ENCODE measurements around the gene PINK1.

The PINK1 gene

GRCh38 chr1:20619999-20620398 lies 13.3 kb upstream of the PINK1 start:
- no peaks in the 10 kb centered on the region for H3F3A ChIP-seq (ENCODE audit: control insufficient read depth, insufficient read depth)
- H3K36me3 ChIP-seq (ENCODE audit: control insufficient read depth, low read length): no peaks in the 10 kb centered on the region
- TF ChIP-seq CTCF (IDR thresholded peaks at IDR 0.05; ENCODE audit: low read depth, low read length, poor library complexity, severe bottlenecking) (no peak), EZH2phosphoT487 (IDR thresholded peaks at IDR 0.05; ENCODE audit: borderline replicate concordance, low read length) (no peak)
- no peak overlapping the region for H3K4me2 ChIP-seq (ENCODE audit: low read length)
- no peaks in the 10 kb centered on the region for H3K79me2 ChIP-seq (ENCODE audit: control insufficient read depth, low read length)
- no peaks in the 10 kb centered on the region for H3K9me2 ChIP-seq (replicated peaks; ENCODE audit: control insufficient read depth, low read length)
- H3K27me3 ChIP-seq (ENCODE audit: control insufficient read depth, low read length): no peaks in the 10 kb centered on the region
- H3K4me1 ChIP-seq (ENCODE audit: control insufficient read depth, low read length): no peaks in the 10 kb centered on the region
- H4K20me1 ChIP-seq (ENCODE audit: control insufficient read depth, insufficient read depth, low read depth, low read length): no peaks in the 10 kb centered on the region
- no peak overlapping the region for H3K4me3 ChIP-seq (ENCODE audit: low read length)
- H3K27ac ChIP-seq (ENCODE audit: low read depth, low read length): no peak overlapping the region
- H3K9me3 ChIP-seq (ENCODE audit: control insufficient read depth, insufficient read depth, low read length): no peaks in the 10 kb centered on the region

- no peak overlapping the region for H3K4me2 ChIP-seq (ENCODE audit: low read length)
- no peak overlapping the region for H3K4me3 ChIP-seq (ENCODE audit: low read length)
- no peaks in the 10 kb centered on the region for H3K36me3 ChIP-seq (ENCODE audit: control insufficient read depth, low read length)
- H3K9me2 ChIP-seq (replicated peaks; ENCODE audit: control insufficient read depth, low read length): no peaks in the 10 kb centered on the region
- no peaks in the 10 kb centered on the region for H4K20me1 ChIP-seq (ENCODE audit: control insufficient read depth, insufficient read depth, low read depth, low read length)
- H3K27me3 ChIP-seq (ENCODE audit: control insufficient read depth, low read length): no peaks in the 10 kb centered on the region
- no peaks in the 10 kb centered on the region for H3K9me3 ChIP-seq (ENCODE audit: control insufficient read depth, insufficient read depth, low read length)
- no peaks in the 10 kb centered on the region for H3K4me1 ChIP-seq (ENCODE audit: control insufficient read depth, low read length)
- no peaks in the 10 kb centered on the region for H3F3A ChIP-seq (ENCODE audit: control insufficient read depth, insufficient read depth)
- no peak overlapping the region for H3K27ac ChIP-seq (ENCODE audit: low read depth, low read length)
- H3K79me2 ChIP-seq (ENCODE audit: control insufficient read depth, low read length): no peaks in the 10 kb centered on the region
- no peak for TF ChIP-seq CTCF (IDR thresholded peaks at IDR 0.05; ENCODE audit: low read depth, low read length, poor library complexity, severe bottlenecking)
- no peak for TF ChIP-seq EZH2phosphoT487 (IDR thresholded peaks at IDR 0.05; ENCODE audit: borderline replicate concordance, low read length)
These were observed 12.2 kb upstream of the PINK1 start for GRCh38 chr1:20621012-20621411.

GRCh38 chr1:20624709-20625108 lies 8.5 kb upstream of the PINK1 start:
- Histone ChIP-seq H3K4me3 (ENCODE audit: low read length) (no peak overlapping the region), H3K27ac (ENCODE audit: low read depth, low read length) (no peak overlapping the region), H3K4me2 (ENCODE audit: low read length) (no peak overlapping the region), H3K4me1 (ENCODE audit: control insufficient read depth, low read length) (no peaks in the 10 kb centered on the region), H3K36me3 (ENCODE audit: control insufficient read depth, low read length) (no peaks in the 10 kb centered on the region), H3K9me3 (ENCODE audit: control insufficient read depth, insufficient read depth, low read length) (no peaks in the 10 kb centered on the region), H3K79me2 (ENCODE audit: control insufficient read depth, low read length) (no peaks in the 10 kb centered on the region), H3K9me2 (replicated peaks; ENCODE audit: control insufficient read depth, low read length) (no peaks in the 10 kb centered on the region), H3F3A (ENCODE audit: control insufficient read depth, insufficient read depth) (no peaks in the 10 kb centered on the region), H4K20me1 (ENCODE audit: control insufficient read depth, insufficient read depth, low read depth, low read length) (no peaks in the 10 kb centered on the region), H3K27me3 (ENCODE audit: control insufficient read depth, low read length) (peaks cover 6% of the 10 kb centered on the region)
- TF ChIP-seq CTCF (IDR thresholded peaks at IDR 0.05; ENCODE audit: low read depth, low read length, poor library complexity, severe bottlenecking) (no peak), EZH2phosphoT487 (IDR thresholded peaks at IDR 0.05; ENCODE audit: borderline replicate concordance, low read length) (no peak)

All from DOHH2 (cell line).